Astrocyte of the cerebellum (primary cell): ENCODE results near the gene LIFR.
A peak's percentile ranks its signal among the peaks of the same experiment; 100 is the strongest.
"Not testable (repeated sequence)": the region's sequence is repeated elsewhere in the genome, so short reads cannot be mapped to it uniquely, and the experiment has no call there.

ENCODE experiments used
- DNase-seq: peaks from one replicate; pipeline ENCODE4 v3.0.0-alpha.2; 2011; ENCODE audit warnings: low read depth
- H3K4me3 ChIP-seq: 2 replicates; pipeline ENCODE4 v1.5.1; 2011; ENCODE audit warnings: mild to moderate bottlenecking, low read depth, low read length, moderate library complexity
- CTCF ChIP-seq: IDR thresholded peaks from 2 replicates; pipeline ENCODE4 v1.5.1; 2012; ENCODE audit warnings: low read length, low read depth, moderate library complexity, mild to moderate bottlenecking; ENCODE audit errors: missing control alignments
- in situ Hi-C: cut with HindIII; loops from 2 replicates; pipeline ENCODE4 v1.10.0; 2017; ENCODE audit warnings: low sequenced_read_pairs

Gene LIFR

GRCh38 chr5:38574009-38574408, 17.6 kb upstream of the LIFR start:
- in situ Hi-C loops, result no loop called here
- no peak for DNase-seq
- no peak for TF ChIP-seq CTCF
- no peak overlapping the region for H3K4me3 ChIP-seq

GRCh38 chr5:38573521-38573920, 17.1 kb upstream of the LIFR start:
- no peak overlapping the region for H3K4me3 ChIP-seq
- in situ Hi-C loops, result no loop called here
- TF ChIP-seq CTCF, result no peak
- no peak for DNase-seq

GRCh38 chr5:38569180-38569579, 12.7 kb upstream of the LIFR start:
- in situ Hi-C loops, result no loop called here
- no peak overlapping the region for H3K4me3 ChIP-seq
- no peak for TF ChIP-seq CTCF
- no peak for DNase-seq

- H3K4me3 ChIP-seq, in situ Hi-C loops, DNase-seq: not testable (repeated sequence)
These were observed 10.9 kb upstream of the LIFR start for GRCh38 chr5:38567306-38567705.

GRCh38 chr5:38563624-38564023, 7.2 kb upstream of the LIFR start:
- in situ Hi-C loops, result no loop called here
- H3K4me3 ChIP-seq, result no peak overlapping the region
- no peak for TF ChIP-seq CTCF

GRCh38 chr5:38562444-38563210, 6.2 kb upstream of the LIFR start:
- in situ Hi-C loops, result no loop called here

More at GRCh38 chr5:38563624-38564023, 7.2 kb upstream of the LIFR start:
- DNase-seq, result no peak

GRCh38 chr5:38559428-38559827, 3.0 kb upstream of the LIFR start:
- in situ Hi-C loops, result no loop called here
- no peak for DNase-seq
- TF ChIP-seq CTCF, result no peak
- H3K4me3 ChIP-seq, result no peak overlapping the region

More at GRCh38 chr5:38562444-38563210, 6.2 kb upstream of the LIFR start:
- H3K4me3 ChIP-seq, result no peak overlapping the region
- DNase-seq, result peak; percentile 49
- no peak for TF ChIP-seq CTCF
